K562 (cell line): Measurements from ENCODE around the gene AMH. TPM values are rescaled to one million over a fixed set of nuclear protein-coding genes. Genes with fewer than 3 reads are reported as not detected.
A peak's percentile ranks its signal among the peaks of the same experiment; 100 is the strongest.

Experiments used
- ATAC-seq: fragments of 200-7000 bp; cut with Tn5 transposase; 3 replicates; pipeline ENCODE4 v1.9.1; 2020; ENCODE audit warnings: moderate library complexity
- BruUV-seq: library from RNA; stranded (reverse); fragments of 400-500 nt; replicated peaks from 2 replicates; lab custom pipeline; 2021; lab: Mats Ljungman, UMichigan
- CTCF ChIA-PET: fragments of 300-600 bp; formaldehyde crosslinking; extraction: SDS; loops from one replicate; lab custom pipeline; 2021; ENCODE audit warnings: low intra/inter-chr PET ratio; lab: Yijun Ruan, JAX
- POLR2A ChIA-PET: fragments of 300-600, 350-650 bp; sonication (Branson Sonifier 250); formaldehyde crosslinking; extraction: SDS; loops from one replicate; lab custom pipeline; 2021; ENCODE audit warnings: antibody characterized with exemption, inconsistent platforms; lab: Yijun Ruan, JAX
- DNase-seq, 4 experiments: peaks; one replicate each; pipeline versions ENCODE4 v3.0.0 to v3.0.0-alpha.2; 2011 to 2018; ENCODE audit warnings: low spot score in 3 of 4, mixed read lengths in 3 of 4; ENCODE audit errors: extremely low read depth in 1 of 4
- FAIRE-seq: peaks from 2 replicates; lab custom pipeline; 2011; peaks lifted over from hg19 to GRCh38; lab: Jason Lieb, UNC
- H2AFZ ChIP-seq: 2 replicates; pipeline ENCODE4 v1.6.0; 2011; ENCODE audit warnings: low read depth, low read length, control low read depth, inconsistent platforms
- H3K27ac ChIP-seq: fragments of 200-600 bp; 3 replicates; pipeline ENCODE4 v1.8.0; 2011; ENCODE audit warnings: low read depth, mild to moderate bottlenecking, control low read depth, inconsistent platforms, low read length, moderate library complexity, mixed read lengths; ENCODE audit errors: extremely low read depth
- H3K27me3 ChIP-seq, 2 experiments: fragments of 300-600 bp in 1 of 2; 2 replicates in 1 of 2; 3 replicates in 1 of 2; pipeline versions ENCODE4 v1.6.0 to v1.8.0; 2011; ENCODE audit warnings: inconsistent platforms in 2 of 2, low read length in 2 of 2, mild to moderate bottlenecking in 1 of 2, mixed read lengths in 1 of 2, moderate library complexity in 1 of 2; ENCODE audit not compliant: control insufficient read depth in 2 of 2, insufficient read depth in 2 of 2
- H3K36me3 ChIP-seq: fragments of 300-600 bp; 3 replicates; pipeline ENCODE4 v1.8.0; 2011; ENCODE audit warnings: mild to moderate bottlenecking, low read length, inconsistent platforms; ENCODE audit not compliant: control insufficient read depth, insufficient read depth
- H3K4me1 ChIP-seq, 2 experiments: fragments of 200-600 bp in 1 of 2; replicated peaks in 1 of 2; 2 replicates in 1 of 2; 3 replicates in 1 of 2; pipeline versions ENCODE4 v1.5.1 to v1.8.0; 2011; ENCODE audit warnings: inconsistent platforms in 2 of 2, low read length in 2 of 2, mild to moderate bottlenecking in 1 of 2, mixed read lengths in 1 of 2, moderate library complexity in 1 of 2; ENCODE audit not compliant: control insufficient read depth in 2 of 2, insufficient read depth in 2 of 2
- H3K4me2 ChIP-seq: 2 replicates; pipeline ENCODE4 v1.6.1; 2011; ENCODE audit warnings: low read length, control low read depth, inconsistent platforms, mixed read lengths; ENCODE audit not compliant: insufficient read depth
- H3K4me3 ChIP-seq: fragments of 200-600 bp; sonication (generic), shearing (Covaris generic); 2 replicates; pipeline ENCODE4 v1.5.1; 2016; ENCODE audit warnings: control low read depth, inconsistent platforms
- H3K79me2 ChIP-seq: fragments of 200-600 bp; 3 replicates; pipeline ENCODE4 v1.8.0; 2011; ENCODE audit warnings: low read length, inconsistent platforms; ENCODE audit not compliant: control insufficient read depth, insufficient read depth
- H3K9ac ChIP-seq, 2 experiments: 2 replicates each; pipeline versions ENCODE4 v1.6.0 to v1.6.1; 2011; ENCODE audit warnings: low read depth in 2 of 2, low read length in 2 of 2, control low read depth in 1 of 2, inconsistent platforms in 1 of 2, mild to moderate bottlenecking in 1 of 2, mixed read lengths in 1 of 2; ENCODE audit not compliant: insufficient read depth in 1 of 2
- H3K9me1 ChIP-seq: one replicate; pipeline ENCODE4 v1.6.0; 2011; ENCODE audit warnings: inconsistent platforms, mild to moderate bottlenecking, low read length, moderate library complexity; ENCODE audit not compliant: control insufficient read depth, insufficient read depth
- H3K9me3 ChIP-seq: replicated peaks from 2 replicates; pipeline ENCODE4 v1.5.1; 2011; ENCODE audit warnings: low read depth, low read length, inconsistent platforms; ENCODE audit not compliant: control insufficient read depth, insufficient read depth
- H4K20me1 ChIP-seq: replicated peaks from 2 replicates; pipeline ENCODE4 v1.6.1; 2011; ENCODE audit warnings: low read length, inconsistent platforms, mixed read lengths; ENCODE audit not compliant: control insufficient read depth, insufficient read depth
- BHLHE40 ChIP-seq: IDR thresholded peaks from 2 replicates; pipeline ENCODE4 v1.6.1; 2011; ENCODE audit warnings: low read length, improper control_type of control experiment
- DMBX1 ChIP-seq: fragments of 250-450 bp; sonication (Bioruptor Pico); IDR thresholded peaks from 2 replicates; pipeline ENCODE4 v1.8.0; 2022; ENCODE audit warnings: inconsistent platforms, mild to moderate bottlenecking, moderate library complexity, borderline replicate concordance
- SOX6 ChIP-seq: fragments of 450-650 bp; IDR thresholded peaks from 2 replicates; pipeline ENCODE4 v1.6.1; 2014; ENCODE audit warnings: mild to moderate bottlenecking
- XRCC3 ChIP-seq: fragments of 450-650 bp; IDR thresholded peaks from 2 replicates; pipeline ENCODE4 v1.6.1; 2017; ENCODE audit warnings: mild to moderate bottlenecking, moderate library complexity
- ZFP36 ChIP-seq: fragments of 150-350 bp; IDR thresholded peaks from 2 replicates; pipeline ENCODE4 v1.6.1; 2018; ENCODE audit warnings: low read length, low read depth; ENCODE audit not compliant: partially characterized antibody
- ZNF644 ChIP-seq: fragments of 200-800 bp; sonication (Bioruptor generic); IDR thresholded peaks from 2 replicates; pipeline ENCODE4 v1.6.1; 2016; ENCODE audit warnings: low read depth, missing genetic modification characterization, missing compliant biosample characterization
- WGBS: fragments of 100-300 bp; shearing (Covaris generic); methylation state at CpG from one replicate; pipeline ENCODE4 v1.1.6; 2016; ENCODE audit warnings: low coverage, mixed read lengths; ENCODE audit not compliant: insufficient coverage; ENCODE audit errors: missing lambda C conversion rate; 5-methylcytosine and 5-hydroxymethylcytosine counted together
- in situ Hi-C: fragments of 300-500 bp; cut with MboI; formaldehyde crosslinking; loops from 4 replicates; pipeline ENCODE4 v1.15.0; 2018; ENCODE audit warnings: inconsistent platforms, mixed read lengths
- intact Hi-C: fragments of 100-400 bp; cut with micrococcal nuclease; formaldehyde crosslinking; loops from 2 replicates; pipeline ENCODE4 v1.14.2; 2022
- polyA plus RNA-seq, 8 experiments: library from polyadenylated mRNA; depleted of rRNA in 4 of 8; stranded (reverse) in 5 of 8; unstranded in 3 of 8; fragments of >200 nt; fragmentation: Nextera tagmentation in 2 of 8; fragmentation: Illumina TruSeq in 1 of 8; extraction: Ambion mirVana in 2 of 8; extraction: Trizol in 1 of 8; gene quantifications; 2 replicates each; pipeline versions ENCODE4 v1.2.1 to v1.2.3, GENCODE V29; 2011 to 2014; ENCODE audit warnings: inconsistent platforms in 1 of 8, missing spikeins in 1 of 8
- total RNA-seq, 7 experiments: library from RNA; depleted of rRNA in 6 of 7; stranded (reverse); fragments of >200 nt in 6 of 7; fragmentation: Illumina TruSeq in 2 of 7; extraction: Trizol in 2 of 7; gene quantifications; 2 replicates each; pipeline versions ENCODE4 v1.2.1 to v1.2.3, GENCODE V29; 2011 to 2021; ENCODE audit warnings: low replicate concordance in 1 of 7
- TF ChIP-seq, protein P1 (sequence below): fragments of 250-450 bp; sonication (Bioruptor Pico); IDR thresholded peaks from 2 replicates; pipeline ENCODE4 v1.8.0; 2021; ENCODE audit warnings: moderate library complexity, mild to moderate bottlenecking, inconsistent platforms
- TF ChIP-seq, protein P2 (sequence below): fragments of 450-650 bp; conservative IDR thresholded peaks from 2 replicates; pipeline ENCODE4 v1.6.1; 2016; ENCODE audit warnings: missing genetic modification characterization, low read depth, mild to moderate bottlenecking, control low read depth, missing compliant biosample characterization
- TF ChIP-seq, protein P3 (sequence below): sonication (generic); formaldehyde crosslinking; IDR thresholded peaks from 2 replicates; pipeline ENCODE4 v1.8.1; 2023; ENCODE audit warnings: mild to moderate bottlenecking, missing genetic modification reagents
- TF ChIP-seq, protein P4 (sequence below): fragments of 200-400 bp; formaldehyde crosslinking; IDR thresholded peaks from 2 replicates; pipeline ENCODE4 v1.6.1; 2017; ENCODE audit warnings: mild to moderate bottlenecking, low read depth, low read length, moderate library complexity

Gene AMH
- total and polyA plus RNA-seq, 9 of the 15 experiments (the other 6 are each of a cell fraction or from before 2014, with no cell fraction given), result 0.29 to 27.4 (median 2.6) TPM; not detected in 2

DNA sequence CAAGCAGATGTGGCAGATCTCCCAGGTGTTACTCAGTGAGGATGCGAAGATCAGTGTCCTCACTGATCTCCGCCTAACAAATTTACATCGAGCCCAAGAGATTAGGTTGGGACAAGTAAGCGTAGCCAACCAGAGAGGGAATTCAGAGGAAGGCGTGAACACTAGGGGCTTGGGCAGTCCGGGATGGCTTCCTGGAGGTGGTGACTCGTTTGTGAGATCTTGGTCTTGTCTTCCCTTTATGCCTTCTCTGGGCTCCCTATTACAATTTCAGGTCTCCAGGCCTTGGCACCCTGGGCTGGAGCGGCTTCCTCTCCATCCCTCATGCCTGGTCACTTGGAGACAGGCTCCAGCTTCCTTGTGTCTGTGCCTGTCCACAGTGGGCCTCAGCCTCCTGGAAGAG, 6.3 kb upstream of the AMH start:
- ATAC-seq, result no peak
- no peak overlapping the region for H3K27ac ChIP-seq
- no TSS peak for BruUV-seq
- H2AFZ ChIP-seq, result no peak overlapping the region
- ChIA-PET CTCF (interaction anchor here (0.6 kb wide), 1 partner anchor 145 kb away, joined by 3 read pairs; no protein-coding TSS in a partner anchor), POLR2A (interaction anchor here (0.6 to 1.3 kb wide), 3 partner anchors 8 to 21 kb away, joined by 3 read pairs; no protein-coding TSS in a partner anchor)
- no peak for FAIRE-seq
- H3K27me3 ChIP-seq, result no peaks in the 10 kb centered on the region
- peaks cover 53% of the 10 kb centered on the region for H4K20me1 ChIP-seq
- DNase-seq, result no peak
- in situ Hi-C loops, result no loop called here
- peak overlapping the region in 1 of 2 experiments; percentile 27; a peak in 1 of 4 replicates for H3K9ac ChIP-seq
- H3K9me3 ChIP-seq, result no peaks in the 10 kb centered on the region
- peaks cover 25 to 64% of the 10 kb centered on the region in 2 experiments for H3K4me1 ChIP-seq
- 93% methylated on average over 8 of the region's 8 CpGs for WGBS
- H3K79me2 ChIP-seq, result peaks cover 65% of the 10 kb centered on the region
- H3K4me2 ChIP-seq, result no peak overlapping the region
- peaks cover 87% of the 10 kb centered on the region; the same call in 2 of the 3 replicates for H3K36me3 ChIP-seq
- no peak overlapping the region for H3K4me3 ChIP-seq
- intact Hi-C loops, result no loop called here
- TF ChIP-seq SOX6, result no peak
- TF ChIP-seq, protein P1, sequence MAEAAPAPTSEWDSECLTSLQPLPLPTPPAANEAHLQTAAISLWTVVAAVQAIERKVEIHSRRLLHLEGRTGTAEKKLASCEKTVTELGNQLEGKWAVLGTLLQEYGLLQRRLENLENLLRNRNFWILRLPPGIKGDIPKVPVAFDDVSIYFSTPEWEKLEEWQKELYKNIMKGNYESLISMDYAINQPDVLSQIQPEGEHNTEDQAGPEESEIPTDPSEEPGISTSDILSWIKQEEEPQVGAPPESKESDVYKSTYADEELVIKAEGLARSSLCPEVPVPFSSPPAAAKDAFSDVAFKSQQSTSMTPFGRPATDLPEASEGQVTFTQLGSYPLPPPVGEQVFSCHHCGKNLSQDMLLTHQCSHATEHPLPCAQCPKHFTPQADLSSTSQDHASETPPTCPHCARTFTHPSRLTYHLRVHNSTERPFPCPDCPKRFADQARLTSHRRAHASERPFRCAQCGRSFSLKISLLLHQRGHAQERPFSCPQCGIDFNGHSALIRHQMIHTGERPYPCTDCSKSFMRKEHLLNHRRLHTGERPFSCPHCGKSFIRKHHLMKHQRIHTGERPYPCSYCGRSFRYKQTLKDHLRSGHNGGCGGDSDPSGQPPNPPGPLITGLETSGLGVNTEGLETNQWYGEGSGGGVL (CRISPR knock-in tag), result no peak
- TF ChIP-seq BHLHE40, result no peak
- TF ChIP-seq ZNF644 (tag), result no peak
- TF ChIP-seq, protein P2, sequence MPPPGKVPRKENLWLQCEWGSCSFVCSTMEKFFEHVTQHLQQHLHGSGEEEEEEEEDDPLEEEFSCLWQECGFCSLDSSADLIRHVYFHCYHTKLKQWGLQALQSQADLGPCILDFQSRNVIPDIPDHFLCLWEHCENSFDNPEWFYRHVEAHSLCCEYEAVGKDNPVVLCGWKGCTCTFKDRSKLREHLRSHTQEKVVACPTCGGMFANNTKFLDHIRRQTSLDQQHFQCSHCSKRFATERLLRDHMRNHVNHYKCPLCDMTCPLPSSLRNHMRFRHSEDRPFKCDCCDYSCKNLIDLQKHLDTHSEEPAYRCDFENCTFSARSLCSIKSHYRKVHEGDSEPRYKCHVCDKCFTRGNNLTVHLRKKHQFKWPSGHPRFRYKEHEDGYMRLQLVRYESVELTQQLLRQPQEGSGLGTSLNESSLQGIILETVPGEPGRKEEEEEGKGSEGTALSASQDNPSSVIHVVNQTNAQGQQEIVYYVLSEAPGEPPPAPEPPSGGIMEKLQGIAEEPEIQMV (tag), result no peak
- TF ChIP-seq, protein P3, sequence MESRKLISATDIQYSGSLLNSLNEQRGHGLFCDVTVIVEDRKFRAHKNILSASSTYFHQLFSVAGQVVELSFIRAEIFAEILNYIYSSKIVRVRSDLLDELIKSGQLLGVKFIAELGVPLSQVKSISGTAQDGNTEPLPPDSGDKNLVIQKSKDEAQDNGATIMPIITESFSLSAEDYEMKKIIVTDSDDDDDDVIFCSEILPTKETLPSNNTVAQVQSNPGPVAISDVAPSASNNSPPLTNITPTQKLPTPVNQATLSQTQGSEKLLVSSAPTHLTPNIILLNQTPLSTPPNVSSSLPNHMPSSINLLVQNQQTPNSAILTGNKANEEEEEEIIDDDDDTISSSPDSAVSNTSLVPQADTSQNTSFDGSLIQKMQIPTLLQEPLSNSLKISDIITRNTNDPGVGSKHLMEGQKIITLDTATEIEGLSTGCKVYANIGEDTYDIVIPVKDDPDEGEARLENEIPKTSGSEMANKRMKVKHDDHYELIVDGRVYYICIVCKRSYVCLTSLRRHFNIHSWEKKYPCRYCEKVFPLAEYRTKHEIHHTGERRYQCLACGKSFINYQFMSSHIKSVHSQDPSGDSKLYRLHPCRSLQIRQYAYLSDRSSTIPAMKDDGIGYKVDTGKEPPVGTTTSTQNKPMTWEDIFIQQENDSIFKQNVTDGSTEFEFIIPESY, result 0 out of 2 replicates have a peak, but pooled peaks have one; percentile 11
- no peak for TF ChIP-seq XRCC3
- no peak for TF ChIP-seq DMBX1 (CRISPR knock-in tag)
- TF ChIP-seq, protein P4, sequence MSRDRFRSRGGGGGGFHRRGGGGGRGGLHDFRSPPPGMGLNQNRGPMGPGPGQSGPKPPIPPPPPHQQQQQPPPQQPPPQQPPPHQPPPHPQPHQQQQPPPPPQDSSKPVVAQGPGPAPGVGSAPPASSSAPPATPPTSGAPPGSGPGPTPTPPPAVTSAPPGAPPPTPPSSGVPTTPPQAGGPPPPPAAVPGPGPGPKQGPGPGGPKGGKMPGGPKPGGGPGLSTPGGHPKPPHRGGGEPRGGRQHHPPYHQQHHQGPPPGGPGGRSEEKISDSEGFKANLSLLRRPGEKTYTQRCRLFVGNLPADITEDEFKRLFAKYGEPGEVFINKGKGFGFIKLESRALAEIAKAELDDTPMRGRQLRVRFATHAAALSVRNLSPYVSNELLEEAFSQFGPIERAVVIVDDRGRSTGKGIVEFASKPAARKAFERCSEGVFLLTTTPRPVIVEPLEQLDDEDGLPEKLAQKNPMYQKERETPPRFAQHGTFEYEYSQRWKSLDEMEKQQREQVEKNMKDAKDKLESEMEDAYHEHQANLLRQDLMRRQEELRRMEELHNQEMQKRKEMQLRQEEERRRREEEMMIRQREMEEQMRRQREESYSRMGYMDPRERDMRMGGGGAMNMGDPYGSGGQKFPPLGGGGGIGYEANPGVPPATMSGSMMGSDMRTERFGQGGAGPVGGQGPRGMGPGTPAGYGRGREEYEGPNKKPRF, result no peak
- peak; percentile 93 for TF ChIP-seq ZFP36
- peaks cover 19% of the 10 kb centered on the region for H3K9me1 ChIP-seq
